Ureter (tissue), 1 donor: ENCODE results near the gene FBLIM1. TPM values are rescaled to one million over a fixed set of nuclear protein-coding genes. Genes with fewer than 3 reads are reported as not detected.

Experiments used
- DNase-seq: peaks from one replicate; pipeline ENCODE4 v3.0.0-alpha.2; 2020; ENCODE audit warnings: low spot score
- total RNA-seq: library from RNA; stranded (reverse); gene quantifications from one replicate; pipeline ENCODE4 v1.2.4, GENCODE V29; 2023
- donor health status: DM: yes; HTN: yes; CAD: no.

Gene FBLIM1
- total RNA-seq, 1 donor from 2014 or later = 81.8 TPM

DNA sequence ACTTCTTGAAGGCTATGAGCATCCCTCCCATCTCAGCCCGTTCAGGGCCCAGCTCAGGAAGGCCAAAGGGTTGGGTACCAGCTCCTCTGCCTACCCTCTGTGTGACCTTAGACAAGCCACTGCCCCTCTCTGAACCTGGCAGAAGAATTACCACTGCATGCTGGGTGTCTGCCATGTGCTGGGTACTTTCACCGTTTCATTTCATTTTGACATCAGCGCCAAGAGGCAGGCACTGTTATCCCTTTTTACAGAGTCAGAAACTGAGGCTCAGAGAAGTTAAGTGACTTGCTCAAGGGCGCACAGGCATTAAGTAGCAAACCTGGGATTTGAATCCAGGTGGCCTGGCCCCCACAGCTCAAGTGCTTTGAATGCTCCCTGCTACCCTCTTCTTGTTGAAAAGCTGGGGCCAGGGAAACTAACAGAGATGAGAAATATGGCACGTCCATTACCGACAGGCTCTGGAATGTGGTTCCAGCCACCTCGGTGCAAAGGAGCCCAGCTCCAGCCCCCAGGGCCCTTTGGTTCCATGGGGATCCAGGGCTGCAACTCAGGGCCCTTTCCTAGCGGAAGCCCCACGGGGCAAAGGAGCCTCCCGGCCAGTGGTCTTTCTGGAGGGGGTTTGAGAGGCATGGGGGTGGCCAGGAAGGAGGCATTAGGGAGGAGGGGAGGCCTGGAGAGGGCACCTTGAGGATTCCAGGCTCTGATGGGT lies 9.8 kb upstream of the FBLIM1 start:
- DNase-seq = no peak

DNA sequence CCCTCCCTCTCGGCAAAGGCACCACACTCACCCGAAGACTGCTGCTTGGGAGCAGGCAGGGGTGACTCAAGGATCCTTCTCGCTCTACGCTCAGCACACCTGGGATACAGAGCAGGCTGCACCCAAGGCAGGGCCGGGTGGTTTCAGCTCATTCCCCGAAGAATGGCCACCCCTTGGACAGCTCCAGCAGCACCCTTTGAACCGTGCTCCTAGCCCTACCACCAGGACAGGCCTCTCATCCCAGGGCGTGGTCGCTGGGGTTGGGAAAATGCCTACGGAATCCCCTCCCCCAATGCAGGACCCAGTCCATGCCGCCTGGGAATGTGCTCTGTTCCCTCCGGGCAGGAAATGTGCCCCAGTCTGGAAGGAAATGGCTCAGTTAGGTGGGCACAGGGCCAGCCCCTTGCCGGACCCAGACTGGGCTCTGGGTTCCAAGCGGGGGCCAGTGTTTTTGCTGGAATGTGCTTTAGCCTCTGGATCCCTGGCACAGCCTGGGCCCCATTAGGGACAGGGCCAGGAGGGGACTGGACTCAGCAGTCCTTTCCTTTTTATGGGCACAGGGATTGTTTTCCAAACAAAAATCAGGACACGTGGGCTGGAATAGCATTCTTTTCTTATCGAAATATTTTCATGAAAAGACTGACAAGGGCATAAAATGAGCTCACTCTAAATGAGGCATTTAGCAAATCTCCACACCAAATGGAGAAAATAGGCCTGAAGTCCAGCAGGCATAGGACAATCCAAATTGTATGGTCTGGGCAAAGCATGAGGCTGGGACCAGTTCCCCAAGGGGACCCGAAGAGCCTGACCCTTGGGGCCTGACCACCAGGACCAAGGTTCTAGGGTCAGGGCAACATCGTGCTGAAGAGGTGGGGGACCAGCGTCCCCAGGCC lies 8.9 kb upstream of the FBLIM1 start:
- no peak for DNase-seq

DNA sequence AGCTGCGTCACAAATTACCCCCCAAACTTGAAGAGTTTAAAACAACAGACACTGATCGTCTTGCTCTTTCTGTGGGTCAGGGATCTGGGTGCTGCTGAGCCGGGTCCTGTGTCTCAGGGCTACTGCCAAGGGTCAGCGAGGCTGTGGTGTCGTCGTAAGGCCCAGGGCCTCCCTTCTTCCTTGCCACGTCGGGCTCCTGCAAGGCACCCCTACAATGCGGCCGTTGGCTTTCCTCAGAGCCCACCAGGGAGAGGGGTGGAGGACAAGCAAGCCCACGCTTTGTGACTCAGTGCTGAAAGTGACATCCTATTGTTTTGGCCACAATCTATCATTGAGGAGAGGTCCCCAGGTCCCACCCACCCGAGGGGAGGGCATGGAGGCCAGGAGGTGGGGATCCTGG lies 7.7 kb upstream of the FBLIM1 start:
- DNase-seq = no peak

DNA sequence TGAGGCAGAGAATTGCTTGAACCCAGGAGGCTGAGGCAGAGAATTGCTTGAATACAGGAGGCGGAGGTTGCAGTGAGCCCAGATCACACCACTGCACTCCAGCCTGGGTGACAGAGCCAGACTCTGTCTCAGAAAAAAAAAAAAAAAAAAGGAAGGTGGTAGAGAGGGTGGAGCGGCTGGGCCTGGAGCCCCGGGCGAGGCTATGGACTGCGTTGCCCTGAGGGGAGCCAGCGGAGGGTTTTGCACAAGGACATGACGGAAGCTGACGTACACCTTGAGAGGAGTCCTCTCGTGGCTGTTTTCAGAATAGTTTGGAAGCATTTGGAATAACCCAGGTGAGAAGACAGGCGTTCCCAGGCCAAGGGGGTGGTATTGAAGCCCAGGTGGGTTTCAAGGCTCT lies 6.9 kb upstream of the FBLIM1 start:
- no peak for DNase-seq

DNA sequence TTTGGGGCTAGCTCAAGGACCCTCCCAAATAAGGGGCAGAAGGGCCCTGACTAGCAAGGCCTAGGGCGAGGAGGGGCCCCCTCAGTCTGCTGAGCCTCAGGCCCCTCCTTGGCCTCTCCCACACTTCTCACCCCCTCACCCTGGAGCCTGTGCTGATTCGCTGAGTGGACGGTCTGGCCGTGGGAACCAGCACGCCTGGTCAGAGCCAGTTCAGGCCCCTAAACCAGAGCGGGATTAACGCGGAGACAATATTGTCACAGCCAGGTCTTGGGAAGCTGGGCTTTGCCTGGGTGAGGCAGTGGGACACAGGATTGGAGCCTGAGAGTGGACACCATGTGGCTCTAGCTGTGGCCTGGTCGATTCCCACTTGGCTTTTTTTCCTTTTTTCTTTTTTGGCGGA lies 4.8 kb upstream of the FBLIM1 start:
- no peak for DNase-seq

DNA sequence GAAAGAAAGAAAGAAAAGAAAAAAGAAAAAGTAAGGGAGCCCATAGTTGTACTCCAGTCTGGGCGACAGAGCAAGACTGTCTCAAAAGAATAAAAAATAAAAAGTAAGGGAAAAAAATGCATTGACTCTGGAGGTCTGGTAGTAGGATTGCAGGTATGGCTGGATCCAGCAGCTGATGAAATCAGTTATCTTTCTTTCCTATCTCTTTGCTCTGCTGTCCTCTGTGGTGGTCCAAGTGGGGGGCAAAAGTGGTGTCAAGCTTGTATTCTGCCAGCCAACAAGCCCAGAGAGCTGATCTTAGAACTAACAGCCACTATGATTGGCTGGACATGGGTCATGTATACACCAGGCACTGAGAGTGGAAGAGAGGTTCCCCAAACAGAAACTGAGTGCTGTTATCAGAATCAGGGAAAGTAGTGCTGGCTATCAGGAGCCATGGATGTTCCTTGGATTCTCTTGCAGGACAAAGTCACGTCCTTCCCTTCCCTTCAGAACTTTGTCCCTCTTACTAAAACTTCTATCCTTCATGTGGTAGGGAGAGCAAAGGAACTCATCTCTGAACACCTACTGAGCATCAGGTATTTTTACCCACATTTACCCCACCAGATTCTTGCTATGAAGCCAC lies 3.5 kb upstream of the FBLIM1 start:
- DNase-seq = no peak

DNA sequence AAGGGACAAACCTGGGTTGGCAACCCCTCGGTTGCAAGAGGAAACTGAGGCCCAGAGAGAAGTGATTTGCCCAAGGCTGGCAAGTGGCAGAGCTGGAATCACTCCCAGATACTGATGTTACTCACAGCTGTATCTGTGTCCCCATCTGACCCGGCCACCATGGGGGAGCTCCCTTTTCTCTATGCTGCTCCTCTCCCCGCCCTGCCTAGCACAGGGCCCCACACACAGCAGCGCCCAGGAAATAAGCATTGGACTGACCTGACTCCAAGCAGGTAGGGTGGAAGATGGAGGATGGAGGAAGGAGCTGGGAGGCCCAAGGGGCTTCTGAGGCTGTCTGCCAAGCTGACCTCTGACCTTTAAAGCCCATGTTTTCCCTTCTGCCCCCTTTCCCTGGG lies 3.0 kb upstream of the FBLIM1 start:
- no peak for DNase-seq

DNA sequence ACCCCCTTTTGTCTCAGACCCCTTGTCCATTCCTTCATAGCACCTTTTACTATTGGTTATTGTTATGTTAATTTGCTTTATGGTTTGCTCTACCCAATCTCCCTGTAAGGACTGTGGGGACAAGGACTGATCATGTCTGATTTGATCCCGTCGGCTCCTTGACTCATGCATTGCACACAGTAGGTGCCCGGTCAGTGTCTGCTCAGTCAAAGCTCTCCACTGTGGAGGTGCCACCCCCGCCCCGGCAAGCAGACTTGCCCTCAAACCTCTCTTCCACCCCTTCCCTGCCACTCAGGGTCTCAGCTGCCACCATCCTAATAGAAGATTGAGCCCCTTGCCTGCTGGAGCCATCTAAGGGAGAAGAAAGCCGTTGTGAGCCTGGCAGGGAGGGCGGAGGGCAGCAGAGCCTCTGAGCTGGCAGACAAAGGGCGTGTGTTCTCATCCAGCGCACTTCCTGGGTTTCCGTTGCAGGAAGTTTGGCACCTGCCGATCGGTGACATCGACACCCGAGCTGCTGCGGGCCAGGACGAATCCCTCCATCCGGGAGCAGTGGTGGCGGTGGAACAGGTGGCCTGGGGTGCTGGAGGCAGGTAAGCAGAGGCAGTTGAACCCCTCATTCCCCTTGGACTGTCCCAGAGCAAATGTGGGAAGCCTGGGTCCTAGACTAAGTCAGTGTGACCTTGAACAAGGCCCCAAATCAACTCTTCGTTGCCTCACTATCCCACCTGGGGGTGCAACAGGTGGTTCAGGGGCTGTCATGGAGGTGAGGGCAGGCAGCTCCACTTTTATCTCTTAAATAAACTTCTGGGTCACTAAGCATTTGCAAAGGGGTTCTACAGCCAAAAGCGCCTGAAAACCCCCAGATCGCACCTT lies 2.2 kb upstream of the FBLIM1 start:
- no peak for DNase-seq

DNA sequence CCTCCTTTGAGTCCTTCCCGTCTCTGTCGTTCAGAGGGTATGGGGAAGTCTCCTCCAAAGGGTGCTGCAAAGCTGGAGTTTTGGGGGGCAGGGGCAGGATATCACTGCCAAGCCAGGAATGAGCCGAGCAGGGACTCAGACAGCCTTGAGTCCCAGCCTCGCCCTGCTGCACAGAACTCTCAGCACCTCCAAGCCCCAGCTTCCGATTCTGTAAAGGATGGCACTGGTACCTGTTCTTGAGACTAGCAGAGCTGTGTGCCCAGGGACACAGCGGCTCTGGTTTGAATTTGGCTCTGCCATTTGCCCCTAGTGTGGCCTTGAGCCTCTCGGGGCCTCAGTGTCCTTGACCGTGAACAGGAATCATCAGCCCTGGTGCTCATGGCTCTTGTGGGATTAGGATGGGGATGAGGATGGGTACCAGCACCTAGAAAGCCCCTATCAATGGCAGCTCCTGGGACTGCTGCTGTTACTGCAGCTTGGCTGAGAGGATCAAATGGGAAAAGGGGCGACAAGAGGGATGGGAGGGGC lies 1.5 kb upstream of the FBLIM1 start:
- no peak for DNase-seq

DNA sequence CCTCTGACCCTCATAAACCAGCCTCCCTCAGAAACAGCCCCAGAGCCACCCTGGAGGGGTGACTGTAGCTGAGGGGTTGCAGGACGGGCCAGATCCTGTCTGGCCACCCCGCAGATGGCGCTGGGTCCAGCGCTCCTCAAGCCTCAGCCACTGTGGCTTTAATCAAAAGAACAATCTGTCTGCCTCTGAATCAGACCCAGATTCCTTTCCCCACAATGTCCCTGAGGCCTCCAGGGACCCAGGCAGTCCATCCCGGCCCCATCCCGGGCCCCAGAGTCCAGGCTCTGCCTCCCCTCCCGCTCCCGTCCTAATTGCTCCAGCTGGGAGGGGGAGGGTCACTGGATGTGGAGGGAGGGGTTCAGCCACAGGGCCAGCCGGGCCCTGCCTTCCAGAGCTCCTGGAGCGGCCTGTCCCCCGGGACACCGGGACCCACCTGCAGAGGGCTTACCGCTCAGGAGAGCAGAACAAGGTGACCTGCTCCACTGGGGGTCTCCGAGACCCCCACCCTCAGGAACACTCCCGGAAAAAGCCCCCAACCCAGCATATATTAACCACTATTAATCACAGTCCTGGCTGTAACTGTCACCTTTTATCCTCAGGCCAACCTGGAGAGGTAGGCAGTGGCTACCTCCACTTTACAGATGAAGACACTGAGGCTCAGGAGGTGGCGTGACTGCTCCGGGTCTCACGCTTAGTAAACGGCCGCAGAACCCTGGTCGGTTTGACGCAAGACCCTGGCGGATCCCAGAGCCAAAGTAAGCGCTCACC lies 836 bp upstream of the FBLIM1 start:
- no peak for DNase-seq

DNA sequence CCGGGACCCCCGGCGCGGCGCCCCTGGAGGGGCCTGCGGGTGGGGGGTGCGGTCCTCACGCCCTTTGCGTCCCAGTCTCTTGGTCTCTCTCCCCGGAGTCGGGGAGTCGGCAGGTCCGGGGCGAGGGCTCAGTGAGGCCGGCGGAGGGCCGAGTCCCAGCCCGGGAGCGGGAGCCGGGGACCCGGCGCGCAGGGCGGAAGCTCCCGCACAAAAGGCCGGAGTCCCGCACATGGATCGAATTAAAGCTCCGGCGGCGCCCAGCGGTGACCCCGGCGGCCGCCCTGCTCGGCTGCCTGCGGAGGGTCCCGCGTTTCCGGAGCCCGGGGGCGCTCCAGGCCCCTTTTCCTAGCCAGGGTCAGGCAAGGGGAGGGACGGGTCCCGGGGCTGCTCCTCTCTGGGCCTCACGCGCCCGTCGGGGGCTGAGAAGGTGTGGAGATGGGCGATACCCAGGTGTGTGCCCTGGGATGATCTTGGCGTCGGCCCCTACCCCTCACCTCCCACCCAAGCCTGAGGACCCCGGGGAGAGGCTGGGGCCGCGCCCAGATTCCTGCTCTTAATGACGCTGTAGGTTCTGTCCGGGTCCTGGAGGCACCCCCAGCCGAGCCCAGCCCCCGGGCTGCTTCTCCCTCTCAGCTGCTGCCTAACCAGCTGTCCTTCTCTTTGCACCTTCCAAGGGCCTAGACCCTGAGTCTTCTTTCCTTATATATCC lies 512 bp downstream of the FBLIM1 start:
- no peak for DNase-seq

DNA sequence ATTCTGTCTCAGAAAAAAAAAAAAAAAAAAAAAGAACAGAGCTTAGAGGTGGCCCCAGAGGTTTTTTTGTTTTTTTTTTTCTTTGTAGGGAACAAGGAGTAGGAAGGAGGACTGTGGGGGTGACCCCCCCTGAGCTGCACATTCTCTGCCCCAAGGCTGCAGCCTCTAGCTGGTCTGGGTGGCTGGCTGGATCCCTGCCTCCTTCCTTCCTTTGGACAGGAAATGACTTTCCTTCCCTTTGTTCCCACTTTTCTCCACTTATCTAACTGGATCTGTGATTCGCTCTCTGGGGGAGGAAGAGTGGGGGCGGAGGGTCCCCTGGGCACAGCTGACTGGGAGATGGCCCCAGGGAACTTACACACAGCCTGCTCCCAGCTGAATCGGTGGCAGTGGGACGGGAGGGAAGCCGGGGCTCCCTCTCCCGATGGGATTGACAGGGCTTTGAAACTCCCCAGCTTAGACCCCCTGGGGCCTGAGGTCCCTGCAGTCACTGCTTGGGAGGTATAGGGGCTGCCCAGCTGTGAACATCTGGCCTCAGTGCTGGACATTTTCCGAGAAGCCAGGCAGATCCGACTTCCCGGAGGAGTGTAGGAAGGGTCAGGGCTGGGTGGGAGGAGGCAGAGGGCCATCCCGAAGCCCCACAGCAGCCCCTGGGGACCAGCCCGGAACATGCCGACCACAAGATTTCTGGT lies 2.1 kb downstream of the FBLIM1 start:
- no peak for DNase-seq

DNA sequence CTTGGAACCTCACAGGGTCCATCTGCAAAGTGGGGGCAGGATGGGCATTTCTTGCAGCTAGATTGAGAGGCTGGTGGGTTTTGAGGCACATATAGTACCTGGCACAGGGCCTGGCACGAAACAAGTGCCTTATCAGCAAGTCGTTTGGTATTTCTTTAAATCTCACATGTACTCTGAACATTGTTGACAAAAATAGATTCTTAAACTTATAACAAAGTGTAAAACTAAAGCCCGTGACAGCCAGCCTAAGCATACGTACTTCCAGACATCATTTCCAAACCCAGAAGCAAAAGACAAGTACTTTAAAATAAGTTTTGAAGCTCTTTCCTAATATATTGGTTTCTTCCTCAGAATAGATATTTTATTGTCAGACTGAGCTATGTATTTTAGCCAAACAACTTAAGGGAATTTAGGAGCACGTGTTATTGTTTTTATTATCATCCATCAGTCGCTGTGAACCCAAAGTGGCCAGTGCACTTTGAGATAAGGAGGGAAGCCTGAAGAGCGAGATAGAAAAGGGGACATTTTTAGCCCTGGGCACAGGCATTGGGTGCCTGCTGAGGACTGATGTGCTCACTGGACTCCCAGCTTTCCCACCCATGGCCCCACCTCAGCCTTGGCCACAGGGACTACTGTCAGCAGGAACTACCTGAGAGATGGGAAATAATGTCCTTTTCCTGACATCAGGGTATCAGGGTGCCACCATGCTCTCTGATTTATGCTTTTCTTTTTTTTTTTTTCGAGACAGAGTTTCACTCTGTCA lies 3.0 kb downstream of the FBLIM1 start:
- DNase-seq = no peak

DNA sequence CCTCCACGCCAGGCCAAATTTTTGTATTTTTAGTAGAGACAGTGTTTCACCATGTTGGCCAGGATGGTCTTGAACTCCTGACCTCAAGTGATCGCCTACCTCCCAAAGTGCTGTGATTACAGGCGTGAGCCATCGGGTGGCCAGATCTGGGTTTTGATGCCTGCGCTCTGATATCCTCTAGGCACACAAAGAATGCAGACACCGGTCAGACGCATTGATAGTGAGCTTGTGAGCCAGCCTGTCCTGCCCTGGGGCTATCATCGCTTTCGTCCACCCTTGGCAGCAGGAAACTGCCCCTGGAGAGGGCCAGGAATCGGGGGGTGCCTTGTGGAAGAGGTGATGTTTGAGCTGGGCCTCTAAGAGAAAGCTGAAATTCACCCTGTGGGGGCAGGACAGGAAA lies 4.0 kb downstream of the FBLIM1 start:
- no peak for DNase-seq

DNA sequence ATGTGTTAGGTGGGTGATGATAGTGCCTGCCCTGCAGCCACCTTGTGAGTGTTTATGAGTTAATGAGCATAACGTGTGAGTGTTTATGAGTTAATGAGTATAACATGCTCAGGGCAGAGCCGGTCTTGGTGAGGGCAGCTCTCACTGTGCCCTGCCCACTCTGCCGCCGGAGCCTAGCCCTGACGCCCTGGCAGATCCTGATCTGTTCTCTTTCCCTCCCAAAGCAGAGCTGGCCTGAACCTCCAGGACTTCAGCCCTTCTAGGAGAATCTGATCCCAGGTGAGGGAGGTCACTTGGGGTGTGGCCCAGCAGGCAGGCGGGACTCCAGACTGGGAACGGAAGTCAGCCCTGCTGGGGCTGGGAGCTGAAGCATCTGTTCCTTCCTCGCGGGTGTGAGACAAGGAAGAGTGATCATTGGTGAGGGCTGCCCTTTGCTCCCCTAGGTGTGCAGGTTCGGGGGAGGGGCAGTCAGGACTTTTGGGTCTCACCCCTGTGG lies 5.7 kb downstream of the FBLIM1 start:
- no peak for DNase-seq

DNA sequence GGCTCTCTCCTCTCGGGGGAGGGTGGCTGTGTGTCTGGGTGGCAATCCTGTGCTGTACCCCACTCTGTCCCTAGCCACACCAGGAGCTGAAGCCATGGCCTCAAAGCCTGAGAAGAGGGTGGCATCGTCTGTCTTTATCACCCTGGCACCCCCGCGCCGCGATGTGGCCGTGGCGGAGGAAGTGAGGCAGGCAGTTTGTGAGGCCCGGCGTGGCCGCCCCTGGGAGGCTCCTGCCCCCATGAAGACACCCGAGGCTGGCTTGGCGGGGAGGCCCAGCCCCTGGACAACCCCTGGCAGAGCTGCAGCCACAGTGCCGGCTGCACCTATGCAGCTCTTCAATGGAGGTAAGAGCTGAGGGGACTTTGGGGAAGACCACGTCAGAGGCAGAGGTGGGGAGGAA lies 6.3 kb downstream of the FBLIM1 start:
- no peak for DNase-seq

DNA sequence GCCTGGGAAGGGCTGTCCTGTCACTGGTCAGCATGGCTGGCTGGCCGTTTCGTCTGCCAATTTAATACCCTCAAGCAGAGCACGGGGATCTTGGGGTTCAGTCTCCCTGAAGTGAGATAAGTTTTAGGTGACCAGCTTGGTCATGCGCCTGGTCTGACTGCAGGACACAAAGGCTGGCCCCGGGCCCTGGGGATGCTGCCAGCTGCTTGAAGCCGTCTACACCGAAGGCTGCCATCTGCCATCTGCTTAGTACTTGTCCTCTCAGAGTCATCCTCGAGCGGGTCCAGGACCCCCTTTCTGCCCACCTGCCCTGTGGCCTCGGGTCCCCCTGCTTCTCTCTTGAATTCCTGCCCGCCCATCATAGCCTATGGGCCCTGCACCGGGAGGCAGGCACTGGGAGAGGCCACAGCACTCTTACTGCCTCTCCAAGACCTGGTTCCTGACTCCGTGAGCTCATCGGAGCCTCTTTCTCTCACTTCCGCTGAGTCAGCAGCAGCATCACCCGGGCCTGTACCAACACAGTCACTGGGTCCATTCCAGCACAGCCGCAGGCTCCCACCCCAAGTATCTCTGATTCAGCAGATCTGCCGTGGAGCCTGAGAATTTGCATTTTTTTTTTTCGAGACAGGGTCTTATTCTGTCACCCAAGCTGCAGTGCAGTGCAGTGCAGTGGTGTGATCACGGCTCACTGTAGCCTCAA lies 7.0 kb downstream of the FBLIM1 start:
- no peak for DNase-seq

DNA sequence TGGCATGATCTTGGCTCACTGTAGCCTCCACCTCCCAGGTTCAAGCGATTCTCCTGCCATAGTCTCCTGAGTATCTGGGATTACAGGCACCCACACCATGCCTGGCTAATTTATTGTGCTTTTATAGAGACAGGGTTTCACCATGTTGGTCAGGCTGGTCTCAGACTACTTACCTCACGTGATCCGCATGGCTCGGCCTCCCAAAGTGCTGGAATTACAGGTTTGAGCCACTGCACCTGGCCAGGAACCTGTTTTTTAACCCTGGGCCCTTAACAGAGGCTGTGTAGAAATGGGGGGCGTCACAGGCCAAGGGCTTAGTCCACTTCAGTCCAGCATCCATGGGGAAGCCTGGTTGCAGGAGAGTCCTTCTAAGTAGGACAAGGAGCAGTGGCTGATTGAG lies 9.3 kb downstream of the FBLIM1 start:
- DNase-seq = no peak
